Measurements from ENCODE around the gene VARS2. TPM values are rescaled to one million over a fixed set of nuclear protein-coding genes. Genes with fewer than 3 reads are reported as not detected.

The VARS2 gene
- total RNA-seq, 1 experiment from 2014 or later, result 68.2 TPM

DNA sequence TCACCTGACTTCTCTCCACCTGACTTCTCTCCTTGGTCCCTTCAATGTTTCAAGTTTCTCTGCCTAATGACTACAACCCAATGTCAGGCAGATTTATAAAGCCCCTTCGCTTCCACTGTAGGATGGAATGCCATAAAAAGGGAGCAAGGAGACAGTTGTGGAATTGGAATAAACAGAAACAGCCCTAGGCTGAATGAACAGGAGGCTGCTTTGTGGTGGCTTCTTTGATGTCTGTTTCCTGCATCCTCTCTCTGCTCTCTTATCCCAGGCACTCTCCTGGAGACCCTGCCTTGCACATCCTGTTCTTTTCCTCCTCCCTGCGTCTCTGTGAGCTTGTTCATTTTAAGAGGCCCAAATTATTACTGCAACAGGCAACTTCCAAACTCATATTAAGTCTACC, 43.7 kb downstream of the VARS2 start:
- TF ChIP-seq, protein P1, sequence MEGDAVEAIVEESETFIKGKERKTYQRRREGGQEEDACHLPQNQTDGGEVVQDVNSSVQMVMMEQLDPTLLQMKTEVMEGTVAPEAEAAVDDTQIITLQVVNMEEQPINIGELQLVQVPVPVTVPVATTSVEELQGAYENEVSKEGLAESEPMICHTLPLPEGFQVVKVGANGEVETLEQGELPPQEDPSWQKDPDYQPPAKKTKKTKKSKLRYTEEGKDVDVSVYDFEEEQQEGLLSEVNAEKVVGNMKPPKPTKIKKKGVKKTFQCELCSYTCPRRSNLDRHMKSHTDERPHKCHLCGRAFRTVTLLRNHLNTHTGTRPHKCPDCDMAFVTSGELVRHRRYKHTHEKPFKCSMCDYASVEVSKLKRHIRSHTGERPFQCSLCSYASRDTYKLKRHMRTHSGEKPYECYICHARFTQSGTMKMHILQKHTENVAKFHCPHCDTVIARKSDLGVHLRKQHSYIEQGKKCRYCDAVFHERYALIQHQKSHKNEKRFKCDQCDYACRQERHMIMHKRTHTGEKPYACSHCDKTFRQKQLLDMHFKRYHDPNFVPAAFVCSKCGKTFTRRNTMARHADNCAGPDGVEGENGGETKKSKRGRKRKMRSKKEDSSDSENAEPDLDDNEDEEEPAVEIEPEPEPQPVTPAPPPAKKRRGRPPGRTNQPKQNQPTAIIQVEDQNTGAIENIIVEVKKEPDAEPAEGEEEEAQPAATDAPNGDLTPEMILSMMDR (conservative IDR thresholded peaks at IDR 0.05), result no peak
- Histone ChIP-seq H3K9me3 (ENCODE audit: control insufficient read depth, low read depth, low read length) (no peaks in the 10 kb centered on the region), H4K20me1 (ENCODE audit: control insufficient read depth, insufficient read depth, insufficient read length) (no peaks in the 10 kb centered on the region), H4K91ac (ENCODE audit: insufficient read length, low read depth, low read length) (no peak overlapping the region), H2BK20ac (ENCODE audit: low read depth, low read length, poor library complexity, severe bottlenecking) (no peak overlapping the region), H3K4ac (ENCODE audit: low read depth, low read length) (no peak overlapping the region), H3T11ph (ENCODE audit: low read length) (no peak overlapping the region), H3K18ac (ENCODE audit: insufficient read length, low read depth, low read length) (no peak overlapping the region), H3K4me1 (ENCODE audit: insufficient read depth, low read length) (no peaks in the 10 kb centered on the region), H3K4me2 (ENCODE audit: insufficient read depth, insufficient read length, low read length) (no peak overlapping the region), H3K14ac (ENCODE audit: insufficient read depth, low read length) (no peak overlapping the region), H2BK5ac (ENCODE audit: insufficient read length, low read length) (no peak overlapping the region), H3K79me2 (ENCODE audit: insufficient read depth, low read length) (no peaks in the 10 kb centered on the region), H2BK15ac (ENCODE audit: low read depth, low read length) (no peak overlapping the region), H4K8ac (replicated peaks; ENCODE audit: insufficient read length, low read depth, low read length) (no peak overlapping the region), H2AK5ac (ENCODE audit: insufficient read length, low read length) (no peak overlapping the region), H3K23ac (ENCODE audit: insufficient read length, low read depth, low read length) (no peak overlapping the region), H2BK120ac (ENCODE audit: low read depth, low read length, poor library complexity, severe bottlenecking) (no peak overlapping the region), H3K9ac (ENCODE audit: extremely low read depth, insufficient read length, low read length) (no peak overlapping the region), H2AFZ (ENCODE audit: low read length) (no peak overlapping the region), H2BK12ac (ENCODE audit: insufficient read length, low read depth, low read length) (no peak overlapping the region), H3K79me1 (ENCODE audit: insufficient read depth, low read depth, low read length, poor library complexity, severe bottlenecking) (no peaks in the 10 kb centered on the region), H4K5ac (ENCODE audit: insufficient read length, low read depth, low read length) (no peak overlapping the region), H3K27me3 (ENCODE audit: insufficient read depth, low read length) (no peaks in the 10 kb centered on the region; the same call in 1 of the 2 replicates), H3K27ac (ENCODE audit: insufficient read length, low read depth, low read length) (no peak overlapping the region), H3K56ac (ENCODE audit: insufficient read length, low read depth, low read length) (no peak overlapping the region), H3K23me2 (ENCODE audit: insufficient read length, low read depth, low read length, poor library complexity, severe bottlenecking) (peaks cover 5% of the 10 kb centered on the region)
- peaks cover 18 to 26% of the 10 kb centered on the region in 2 experiments for H3K4me1 Mint-ChIP-seq
- no peak overlapping the region for H3K27ac Mint-ChIP-seq
- no peaks in the 10 kb centered on the region; a peak in 1 of 5 replicates for H3K9me3 Mint-ChIP-seq
- no peaks in the 10 kb centered on the region for H3K36me3 Mint-ChIP-seq (ENCODE audit: insufficient read depth in 1 of 3, low read depth in 3 of 3)
- H3K27me3 Mint-ChIP-seq (ENCODE audit: low read depth), result peaks cover 53% of the 10 kb centered on the region
- H3K4me3 Mint-ChIP-seq, result no peak overlapping the region
- no peak for DNase-seq
- no CpG with 5 or more reads among the region's 2 CpGs for WGBS (ENCODE audit: extremely low coverage, insufficient read length, low lambda C conversion rate)
